ENCODE results near the gene PGF. TPM values are rescaled to one million over a fixed set of nuclear protein-coding genes. Genes with fewer than 3 reads are reported as not detected.
"Not testable (repeated sequence)": the region's sequence is repeated elsewhere in the genome, so short reads cannot be mapped to it uniquely, and the experiment has no call there.

Gene PGF
- total RNA-seq, 4 donors from 2014 or later: 3.5 to 10.5 (median 7.9) TPM

- Histone ChIP-seq H3K4me1 (peaks cover 42% of the 10 kb centered on the region), H3K4me3 (no peak overlapping the region), H3K9me3 (no peaks in the 10 kb centered on the region), H3K36me3 (no peaks in the 10 kb centered on the region), H3K27ac (no peak overlapping the region), H3K27me3 (no peaks in the 10 kb centered on the region)
- no peak for DNase-seq (ENCODE audit: low spot score in 2 of 2)
- WGBS: 81% methylated on average over 9 of the region's 9 CpGs
- TF ChIP-seq POLR2A (IDR thresholded peaks at IDR 0.05) (no peak), EP300 (IDR thresholded peaks at IDR 0.05) (no peak), POLR2AphosphoS5 (IDR thresholded peaks at IDR 0.05) (no peak), CTCF (IDR thresholded peaks at IDR 0.05) (no peak)
Measured at GRCh38 chr14:74935360-74935680, 20.1 kb downstream of the PGF start.

GRCh38 chr14:74934476-74935359, 20.7 kb downstream of the PGF start:
- no peak for DNase-seq (ENCODE audit: low spot score in 2 of 2)
- 72% methylated on average over 13 of the region's 26 CpGs for WGBS
- H3K36me3 ChIP-seq: no peaks in the 10 kb centered on the region
- H3K9me3 ChIP-seq: no peaks in the 10 kb centered on the region
- no peak overlapping the region for H3K27ac ChIP-seq
- no peak for TF ChIP-seq POLR2A (IDR thresholded peaks at IDR 0.05)
- no peak for TF ChIP-seq EP300 (IDR thresholded peaks at IDR 0.05)
- no peak for TF ChIP-seq POLR2AphosphoS5 (IDR thresholded peaks at IDR 0.05)
- TF ChIP-seq CTCF (IDR thresholded peaks at IDR 0.05): no peak
- H3K4me3 ChIP-seq: no peak overlapping the region
- peaks cover 36% of the 10 kb centered on the region for H3K4me1 ChIP-seq
- H3K27me3 ChIP-seq: no peaks in the 10 kb centered on the region

GRCh38 chr14:74934041-74934440, 21.4 kb downstream of the PGF start:
- H3K36me3 ChIP-seq: no peaks in the 10 kb centered on the region
- no peak overlapping the region for H3K4me3 ChIP-seq
- 43% methylated on average over 3 of the region's 4 CpGs for WGBS
- TF ChIP-seq POLR2AphosphoS5 (IDR thresholded peaks at IDR 0.05): no peak
- TF ChIP-seq CTCF (IDR thresholded peaks at IDR 0.05): no peak
- TF ChIP-seq POLR2A (IDR thresholded peaks at IDR 0.05): no peak
- TF ChIP-seq EP300 (IDR thresholded peaks at IDR 0.05): no peak
- peak in 1 of 2 donors; percentile 21 for DNase-seq (ENCODE audit: low spot score in 2 of 2)
- H3K27ac ChIP-seq: no peak overlapping the region
- peaks cover 30% of the 10 kb centered on the region for H3K4me1 ChIP-seq
- no peaks in the 10 kb centered on the region for H3K9me3 ChIP-seq
- no peaks in the 10 kb centered on the region for H3K27me3 ChIP-seq

- H3K9me3 ChIP-seq, H3K27ac ChIP-seq, H3K27me3 ChIP-seq, H3K4me3 ChIP-seq, H3K36me3 ChIP-seq: not testable (repeated sequence)
- peaks cover 24% of the 10 kb centered on the region for H3K4me1 ChIP-seq
- 72% methylated on average over 4 of the region's 4 CpGs for WGBS
- peak in 1 of 2 donors; percentile 8 for DNase-seq (ENCODE audit: low spot score in 2 of 2)
Measured at GRCh38 chr14:74932936-74933335, 22.5 kb downstream of the PGF start.

- peaks cover 24% of the 10 kb centered on the region for H3K4me1 ChIP-seq
- no peak for TF ChIP-seq POLR2AphosphoS5 (IDR thresholded peaks at IDR 0.05)
- TF ChIP-seq POLR2A (IDR thresholded peaks at IDR 0.05): no peak
- TF ChIP-seq CTCF (IDR thresholded peaks at IDR 0.05): no peak
- TF ChIP-seq EP300 (IDR thresholded peaks at IDR 0.05): no peak
- no peaks in the 10 kb centered on the region for H3K27me3 ChIP-seq
- peak in 1 of 2 donors; percentile 59 for DNase-seq (ENCODE audit: low spot score in 2 of 2)
- H3K4me3 ChIP-seq: no peak overlapping the region
- H3K27ac ChIP-seq: no peak overlapping the region
- 48% methylated on average over 6 of the region's 6 CpGs for WGBS
- H3K36me3 ChIP-seq: no peaks in the 10 kb centered on the region
- H3K9me3 ChIP-seq: no peaks in the 10 kb centered on the region
Measured at GRCh38 chr14:74932401-74932901, 22.9 kb downstream of the PGF start.

GRCh38 chr14:74931744-74932143, 23.7 kb downstream of the PGF start:
- DNase-seq (ENCODE audit: low spot score in 2 of 2): peak in 1 of 2 donors; percentile 40
- H3K27ac ChIP-seq, H3K36me3 ChIP-seq, H3K9me3 ChIP-seq, H3K27me3 ChIP-seq, H3K4me3 ChIP-seq: not testable (repeated sequence)
- WGBS: 80% methylated on average over 9 of the region's 9 CpGs
- peaks cover 24% of the 10 kb centered on the region for H3K4me1 ChIP-seq
